K562 (cell line): ENCODE data around the gene TXLNG. TPM values are rescaled to one million over a fixed set of nuclear protein-coding genes. Genes with fewer than 3 reads are reported as not detected.

Source experiments
- ATF1 ChIP-seq, 2 experiments: fragments of 450-650 bp in 1 of 2; IDR thresholded peaks; 2 replicates each; pipeline ENCODE4 v1.6.1; 2016; ENCODE audit warnings: missing compliant biosample characterization in 1 of 2, missing genetic modification characterization in 1 of 2
- FIP1L1 ChIP-seq: fragments of 200-400 bp; formaldehyde crosslinking; IDR thresholded peaks from 2 replicates; pipeline ENCODE4 v1.6.1; 2018; ENCODE audit warnings: mild to moderate bottlenecking, low read depth, low read length; ENCODE audit not compliant: poor library complexity, severe bottlenecking
- GATA2 ChIP-seq: sonication (generic); formaldehyde crosslinking; IDR thresholded peaks from 2 replicates; pipeline ENCODE4 v1.4.0; 2020; ENCODE audit warnings: mild to moderate bottlenecking, missing genetic modification reagents
- GTF2E2 ChIP-seq: fragments of 200-800 bp; sonication (Bioruptor generic); IDR thresholded peaks from 2 replicates; pipeline ENCODE4 v1.6.1; 2016; ENCODE audit warnings: missing genetic modification characterization, missing compliant biosample characterization
- KAT8 ChIP-seq: fragments of 450-650 bp; IDR thresholded peaks from 2 replicates; pipeline ENCODE4 v1.6.1; 2016; ENCODE audit warnings: low read depth, mild to moderate bottlenecking
- LCOR ChIP-seq: sonication (generic); formaldehyde crosslinking; IDR thresholded peaks from 2 replicates; pipeline ENCODE4 v1.8.0; 2022; ENCODE audit warnings: mild to moderate bottlenecking, missing genetic modification reagents
- MAZ ChIP-seq, 2 experiments: fragments of 450-650 bp in 1 of 2; sonication (generic) in 1 of 2; formaldehyde crosslinking; IDR thresholded peaks in 1 of 2; conservative IDR thresholded peaks in 1 of 2; 2 replicates each; pipeline versions ENCODE4 v1.4.0 to v1.5.0; 2020; ENCODE audit warnings: mild to moderate bottlenecking in 1 of 2, missing genetic modification reagents in 1 of 2
- NCOA4 ChIP-seq: fragments of 450-650 bp; IDR thresholded peaks from 2 replicates; pipeline ENCODE4 v1.6.1; 2018; ENCODE audit warnings: mild to moderate bottlenecking; ENCODE audit not compliant: partially characterized antibody
- NCOA6 ChIP-seq: fragments of 450-650 bp; IDR thresholded peaks from 2 replicates; pipeline ENCODE4 v1.6.1; 2017; ENCODE audit warnings: mild to moderate bottlenecking
- PBX2 ChIP-seq, 2 experiments: IDR thresholded peaks in 1 of 2; conservative IDR thresholded peaks in 1 of 2; 2 replicates each; pipeline ENCODE4 v1.6.1; 2016; ENCODE audit warnings: low read depth in 2 of 2, mild to moderate bottlenecking in 1 of 2, missing compliant biosample characterization in 1 of 2, missing genetic modification characterization in 1 of 2, moderate library complexity in 1 of 2
- POLR2AphosphoS5 ChIP-seq: IDR thresholded peaks from 2 replicates; pipeline ENCODE4 v1.6.1; 2011; ENCODE audit warnings: mild to moderate bottlenecking, low read depth, low read length, moderate library complexity; ENCODE audit not compliant: control insufficient read depth, insufficient read depth
- PPARD ChIP-seq: fragments of 250-450 bp; sonication (Bioruptor Pico); IDR thresholded peaks from 2 replicates; pipeline ENCODE4 v1.8.0; 2022; ENCODE audit warnings: inconsistent platforms, mild to moderate bottlenecking, moderate library complexity
- SFPQ ChIP-seq: fragments of 200-400 bp; formaldehyde crosslinking; IDR thresholded peaks from 2 replicates; pipeline ENCODE4 v1.6.1; 2017; ENCODE audit warnings: mild to moderate bottlenecking, low read depth, low read length, moderate library complexity
- USF2 ChIP-seq: sonication (generic); formaldehyde crosslinking; IDR thresholded peaks from 2 replicates; pipeline ENCODE4 v1.5.0; 2020; ENCODE audit warnings: missing genetic modification reagents
- ZBTB8A ChIP-seq: fragments of 450-650 bp; IDR thresholded peaks from 2 replicates; pipeline ENCODE4 v1.6.1; 2018; ENCODE audit warnings: mild to moderate bottlenecking, moderate library complexity; ENCODE audit not compliant: partially characterized antibody
- ZC3H4 ChIP-seq: sonication (generic); formaldehyde crosslinking; IDR thresholded peaks from 2 replicates; pipeline ENCODE4 v1.9.0; 2021; ENCODE audit warnings: missing genetic modification reagents, borderline replicate concordance
- ZNF436 ChIP-seq: fragments of 250-450, 450-650 bp; sonication (Bioruptor Pico); formaldehyde crosslinking; IDR thresholded peaks from 2 replicates; pipeline ENCODE4 v1.7.0; 2020; ENCODE audit warnings: mild to moderate bottlenecking
- ZNF507 ChIP-seq: conservative IDR thresholded peaks from 2 replicates; pipeline ENCODE4 v1.6.1; 2017; ENCODE audit warnings: missing genetic modification characterization, missing compliant biosample characterization
- ZNF77 ChIP-seq: fragments of 250-450 bp; sonication (Bioruptor Pico); IDR thresholded peaks from 2 replicates; pipeline ENCODE4 v1.5.0; 2020
- polyA plus RNA-seq, 8 experiments: library from polyadenylated mRNA; depleted of rRNA in 4 of 8; stranded (reverse) in 5 of 8; unstranded in 3 of 8; fragments of >200 nt; fragmentation: Nextera tagmentation in 2 of 8; fragmentation: Illumina TruSeq in 1 of 8; extraction: Ambion mirVana in 2 of 8; extraction: Trizol in 1 of 8; gene quantifications; 2 replicates each; pipeline versions ENCODE4 v1.2.1 to v1.2.3, GENCODE V29; 2011 to 2014; ENCODE audit warnings: inconsistent platforms in 1 of 8, missing spikeins in 1 of 8
- total RNA-seq, 7 experiments: library from RNA; depleted of rRNA in 6 of 7; stranded (reverse); fragments of >200 nt in 6 of 7; fragmentation: Illumina TruSeq in 2 of 7; extraction: Trizol in 2 of 7; gene quantifications; 2 replicates each; pipeline versions ENCODE4 v1.2.1 to v1.2.3, GENCODE V29; 2011 to 2021; ENCODE audit warnings: low replicate concordance in 1 of 7

The TXLNG gene
- total and polyA plus RNA-seq, 9 of the 15 experiments (the other 6 are each of a cell fraction or from before 2014, with no cell fraction given) = 13.1 to 47.0 (median 31.6) TPM

GRCh38 chrX:16771483-16772398 is 14.5 kb upstream of the TXLNG start (continued):
- no peak for TF ChIP-seq USF2 (CRISPR knock-in tag)
- no peak for TF ChIP-seq ZC3H4 (CRISPR knock-in tag)
- TF ChIP-seq ZNF436 (CRISPR knock-in tag) = peak; percentile 87
- no peak for TF ChIP-seq KAT8
- no peak for TF ChIP-seq ZNF77 (CRISPR knock-in tag)
- peak; percentile 55; the same call in 1 of the 2 replicates for TF ChIP-seq LCOR (CRISPR knock-in tag)
- TF ChIP-seq NCOA6 = no peak
- no peak for TF ChIP-seq GATA2 (CRISPR knock-in tag)
- TF ChIP-seq NCOA4 = peak; percentile 84
- TF ChIP-seq FIP1L1 = no peak
- TF ChIP-seq PBX2 (CRISPR knock-in tag; IDR thresholded peaks at IDR 0.05; ENCODE audit: low read depth) = no peak
- peak; percentile 37; the same call in 1 of the 2 replicates for TF ChIP-seq PBX2 (tag; conservative IDR thresholded peaks at IDR 0.05; ENCODE audit: low read depth)
- TF ChIP-seq GTF2E2 = peak; percentile 100
- TF ChIP-seq ZNF507 (tag) = no peak
- 0 out of 4 replicates have a peak, but pooled peaks have one; percentile 18 to 35 for TF ChIP-seq MAZ (CRISPR knock-in tag; conservative IDR thresholded peaks at IDR 0.05 in 1 of 2, IDR thresholded peaks at IDR 0.05 in 1 of 2)
- TF ChIP-seq ATF1 (CRISPR knock-in tag; IDR thresholded peaks at IDR 0.05) = no peak
- peak; percentile 64 for TF ChIP-seq ATF1 (tag; IDR thresholded peaks at IDR 0.05)
- TF ChIP-seq ZBTB8A = no peak
- TF ChIP-seq POLR2AphosphoS5 = peak; percentile 100
- TF ChIP-seq SFPQ = no peak
- TF ChIP-seq PPARD = no peak
